ENCODE measurements around the gene TMEM238. TPM values are rescaled to one million over a fixed set of nuclear protein-coding genes. Genes with fewer than 3 reads are reported as not detected.

The TMEM238 gene
- total RNA-seq, 1 experiment from 2014 or later: not detected

DNA sequence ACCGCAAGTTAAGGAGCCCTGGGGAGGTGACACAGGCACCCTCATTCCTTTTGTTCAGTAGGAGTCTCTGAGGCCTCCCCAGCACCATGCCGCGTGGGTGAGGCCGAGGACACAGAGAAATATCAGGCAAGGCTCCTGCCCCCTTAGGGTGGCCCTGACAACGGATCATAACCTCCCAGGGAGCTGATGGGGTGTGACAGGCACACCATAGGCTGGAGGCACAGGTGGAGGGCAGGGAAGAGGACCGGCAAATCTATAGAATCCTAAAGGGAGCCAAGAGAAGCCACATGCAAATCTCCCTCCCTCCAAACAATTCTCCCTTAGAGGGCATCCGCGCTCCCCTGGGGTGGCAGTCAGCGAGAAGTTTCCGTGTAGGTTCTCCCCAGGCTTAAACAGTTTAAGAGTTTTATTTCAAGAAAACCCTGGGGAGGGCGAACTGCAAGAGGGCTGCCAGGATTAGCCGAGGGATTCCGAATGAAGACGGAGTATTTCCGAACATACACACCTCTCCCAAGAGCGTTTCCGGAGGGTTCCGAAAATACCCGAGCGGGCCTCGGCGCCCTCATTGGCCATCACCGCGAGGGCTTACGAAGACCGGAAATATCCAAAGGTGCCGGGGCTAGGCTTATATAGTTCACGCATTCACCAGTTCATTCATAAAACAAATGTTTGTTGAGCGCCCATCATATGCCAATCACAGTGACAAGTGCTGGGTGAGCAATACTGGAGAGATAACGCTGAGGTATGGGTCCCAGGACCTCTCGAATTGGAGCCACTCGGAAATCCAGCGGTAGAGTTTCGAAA lies 1.0 kb upstream of the TMEM238 start:
- in situ Hi-C loops (cut with HindIII; ENCODE audit: low sequenced_read_pairs): no loop called here
- peak; percentile 97 for DNase-seq (ENCODE audit: low spot score)

DNA sequence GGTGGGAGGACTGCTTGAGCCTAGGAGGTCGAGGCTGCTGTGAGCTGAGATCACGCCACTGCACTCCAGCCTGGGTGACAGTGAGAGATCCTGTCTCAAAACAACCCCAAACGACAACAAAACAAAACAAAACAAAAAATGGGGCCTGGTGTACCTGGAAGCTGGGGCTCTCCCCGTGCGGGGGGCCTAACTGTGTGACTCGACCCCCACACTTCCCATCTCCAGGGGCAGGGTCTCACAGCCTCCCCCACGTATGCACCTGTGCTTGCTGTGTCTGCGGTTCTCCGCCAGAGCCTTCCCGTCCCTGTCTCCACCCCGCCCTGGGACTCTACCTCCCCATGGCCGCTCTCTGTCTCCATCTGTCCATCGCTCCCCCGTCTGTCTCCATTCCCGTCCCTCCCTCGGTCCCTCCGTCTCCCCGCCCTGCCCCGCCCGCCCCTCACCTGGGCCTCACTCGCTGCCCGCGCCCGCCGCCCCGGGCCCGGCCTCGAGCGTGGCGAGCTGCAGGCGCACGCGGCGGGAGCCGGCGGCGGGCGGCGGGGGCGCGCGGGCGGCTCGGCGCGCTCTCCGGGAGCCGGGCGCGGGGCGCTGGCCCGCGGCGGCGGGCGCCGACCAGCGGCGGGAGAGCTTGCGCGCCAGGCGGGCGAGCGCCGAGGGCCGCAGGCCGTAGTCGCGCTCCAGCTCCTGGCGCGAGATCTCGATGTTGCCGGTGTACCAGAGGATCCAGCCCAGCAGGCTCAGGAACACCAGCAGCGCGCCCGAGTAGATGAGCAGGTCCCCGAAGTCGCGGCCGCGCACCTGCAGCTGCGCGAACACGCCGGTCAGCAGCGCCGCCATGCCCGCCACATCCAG lies 587 bp downstream of the TMEM238 start:
- in situ Hi-C loops (cut with HindIII; ENCODE audit: low sequenced_read_pairs): no loop called here
- DNase-seq (ENCODE audit: low spot score): peak; percentile 45

DNA sequence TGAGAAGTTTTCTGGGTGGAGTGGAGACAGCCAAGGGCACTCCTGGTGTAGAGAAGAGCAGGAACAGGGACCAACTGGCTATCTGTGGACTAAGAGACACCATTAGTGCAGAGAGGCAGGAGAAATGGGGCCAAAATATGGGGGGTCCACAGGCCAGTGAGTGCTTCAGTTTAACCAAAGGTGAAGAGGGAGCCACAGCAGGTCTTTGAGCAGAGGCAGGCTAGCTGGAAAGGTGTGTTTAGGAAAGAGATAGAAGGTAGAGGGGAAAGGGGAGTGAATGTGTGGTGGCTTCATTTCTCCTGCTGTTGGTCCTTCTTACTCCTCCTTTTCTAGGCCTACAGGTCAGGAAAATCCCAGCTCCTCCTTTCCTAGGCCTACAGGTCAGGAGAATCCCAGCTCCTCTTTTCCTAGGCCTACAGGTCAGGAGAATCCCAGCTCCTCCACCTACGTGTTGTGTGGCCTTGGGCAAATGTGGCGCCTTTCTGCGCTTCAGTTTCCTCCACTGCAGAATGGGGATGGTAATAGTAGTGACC lies 1.5 kb downstream of the TMEM238 start:
- in situ Hi-C loops (cut with HindIII; ENCODE audit: low sequenced_read_pairs): no loop called here
- DNase-seq (ENCODE audit: low spot score): no peak

DNA sequence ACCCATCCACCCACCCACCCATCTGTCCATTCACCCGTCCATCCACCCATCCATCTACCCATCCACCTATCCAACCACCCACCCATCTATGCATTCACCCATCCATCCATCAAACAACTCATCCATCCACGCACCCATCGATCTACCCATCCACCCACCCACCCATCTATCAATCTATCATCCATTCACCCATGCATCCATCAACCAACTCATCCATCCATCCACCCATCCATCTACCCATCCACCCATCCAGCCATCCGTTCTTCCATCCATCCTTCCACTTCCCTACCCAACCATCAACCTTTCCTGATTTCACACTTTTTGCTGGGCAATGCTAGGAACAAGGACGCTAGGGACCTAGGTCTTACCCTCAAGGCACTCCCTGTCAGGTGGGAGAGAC lies 2.1 kb downstream of the TMEM238 start:
- DNase-seq (ENCODE audit: low spot score): no peak
- in situ Hi-C loops (cut with HindIII; ENCODE audit: low sequenced_read_pairs): no loop called here

DNA sequence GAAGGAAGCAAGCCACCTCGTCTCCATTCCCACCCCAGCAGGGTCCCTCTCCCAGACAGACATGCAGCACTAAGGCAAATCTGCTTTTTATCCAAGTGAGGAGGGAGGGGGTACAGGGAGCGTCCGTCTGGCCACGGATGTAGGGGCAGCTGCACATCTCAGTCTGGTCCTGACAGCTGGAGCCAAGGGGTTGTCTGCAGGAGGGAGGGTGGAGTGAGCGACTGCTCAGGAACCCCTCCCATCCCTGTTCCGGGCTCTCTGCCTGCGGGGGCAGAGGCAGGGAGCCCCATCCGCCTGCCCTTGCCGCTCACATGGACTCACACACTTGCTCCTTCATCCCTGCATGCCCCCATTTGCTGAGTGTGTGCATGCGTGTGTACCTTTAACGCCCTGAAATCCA lies 4.9 kb downstream of the TMEM238 start:
- no peak for DNase-seq (ENCODE audit: low spot score)
- in situ Hi-C loops (cut with HindIII; ENCODE audit: low sequenced_read_pairs): no loop called here

DNA sequence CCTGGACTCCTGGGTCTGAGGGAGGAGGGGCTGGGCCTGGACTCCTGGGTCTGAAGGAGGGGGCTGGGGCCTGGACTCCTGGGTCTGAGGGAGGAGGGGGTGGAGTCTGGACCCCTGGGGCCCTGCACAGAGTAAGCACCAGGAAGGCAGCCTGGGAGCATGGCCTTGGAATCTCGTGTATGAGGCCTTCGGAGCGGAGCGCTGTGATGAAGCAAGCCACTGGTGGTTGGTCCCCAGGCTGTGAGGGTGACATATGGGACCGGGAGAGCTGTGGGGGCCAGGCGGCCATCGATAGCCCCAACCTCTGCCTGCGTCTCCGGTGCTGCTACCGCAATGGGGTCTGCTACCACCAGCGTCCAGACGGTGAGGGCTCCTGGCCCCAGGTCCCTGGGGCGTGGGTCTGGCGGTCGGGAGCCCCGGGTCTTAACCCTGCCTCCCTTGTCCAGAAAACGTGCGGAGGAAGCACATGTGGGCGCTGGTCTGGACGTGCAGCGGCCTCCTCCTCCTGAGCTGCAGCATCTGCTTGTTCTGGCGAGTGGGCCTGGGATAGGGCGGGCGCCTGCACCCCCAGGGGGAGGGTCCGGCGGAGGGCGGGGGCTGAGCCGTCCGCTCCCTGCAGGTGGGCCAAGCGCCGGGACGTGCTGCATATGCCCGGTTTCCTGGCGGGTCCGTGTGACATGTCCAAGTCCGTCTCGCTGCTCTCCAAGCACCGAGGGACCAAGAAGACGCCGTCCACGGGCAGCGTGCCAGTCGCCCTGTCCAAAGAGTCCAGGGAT lies 6.5 kb downstream of the TMEM238 start:
- in situ Hi-C loops (cut with HindIII; ENCODE audit: low sequenced_read_pairs): no loop called here
- no peak for DNase-seq (ENCODE audit: low spot score)

DNA sequence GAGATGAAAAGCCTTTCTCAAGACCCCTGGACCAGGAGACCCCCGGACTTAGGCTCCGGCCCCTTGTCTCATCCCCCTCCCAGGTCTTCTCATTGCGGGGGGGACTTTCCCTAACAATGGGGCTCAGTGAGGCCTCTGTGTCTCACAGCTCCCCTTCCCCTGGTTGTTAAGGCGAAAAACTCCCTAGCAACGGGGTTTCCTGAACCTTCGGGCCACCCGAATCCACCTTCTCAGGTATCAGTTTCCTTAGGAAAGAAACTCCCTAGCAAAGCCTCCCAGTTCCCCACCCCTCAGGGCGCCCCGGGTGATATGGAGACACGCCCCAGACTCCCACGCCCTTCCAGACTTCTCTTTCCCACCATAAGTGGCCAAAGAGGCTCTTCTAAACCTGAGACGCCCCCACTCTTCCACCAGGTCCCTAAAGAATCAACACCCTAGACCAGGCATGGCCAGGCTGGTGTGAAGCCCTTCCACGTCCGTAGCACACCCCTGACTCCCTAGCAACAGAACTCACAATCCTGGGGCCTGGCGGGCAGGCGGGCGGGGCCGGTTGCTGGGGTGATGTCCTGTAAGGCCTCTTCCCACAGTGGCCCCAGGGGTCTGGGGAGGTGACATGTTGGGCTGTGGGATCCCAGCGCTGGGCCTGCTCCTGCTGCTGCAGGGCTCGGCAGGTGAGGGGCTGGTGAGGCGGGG lies 7.7 kb downstream of the TMEM238 start, which contains the start of gene TMEM190:
Gene TMEM190 (plus strand): TSS at position 586 of the 693 bp plus-strand sequence. CDS start 28 bp downstream, at position 614.
- no peak for DNase-seq (ENCODE audit: low spot score)
- in situ Hi-C loops (cut with HindIII; ENCODE audit: low sequenced_read_pairs): no loop called here

DNA sequence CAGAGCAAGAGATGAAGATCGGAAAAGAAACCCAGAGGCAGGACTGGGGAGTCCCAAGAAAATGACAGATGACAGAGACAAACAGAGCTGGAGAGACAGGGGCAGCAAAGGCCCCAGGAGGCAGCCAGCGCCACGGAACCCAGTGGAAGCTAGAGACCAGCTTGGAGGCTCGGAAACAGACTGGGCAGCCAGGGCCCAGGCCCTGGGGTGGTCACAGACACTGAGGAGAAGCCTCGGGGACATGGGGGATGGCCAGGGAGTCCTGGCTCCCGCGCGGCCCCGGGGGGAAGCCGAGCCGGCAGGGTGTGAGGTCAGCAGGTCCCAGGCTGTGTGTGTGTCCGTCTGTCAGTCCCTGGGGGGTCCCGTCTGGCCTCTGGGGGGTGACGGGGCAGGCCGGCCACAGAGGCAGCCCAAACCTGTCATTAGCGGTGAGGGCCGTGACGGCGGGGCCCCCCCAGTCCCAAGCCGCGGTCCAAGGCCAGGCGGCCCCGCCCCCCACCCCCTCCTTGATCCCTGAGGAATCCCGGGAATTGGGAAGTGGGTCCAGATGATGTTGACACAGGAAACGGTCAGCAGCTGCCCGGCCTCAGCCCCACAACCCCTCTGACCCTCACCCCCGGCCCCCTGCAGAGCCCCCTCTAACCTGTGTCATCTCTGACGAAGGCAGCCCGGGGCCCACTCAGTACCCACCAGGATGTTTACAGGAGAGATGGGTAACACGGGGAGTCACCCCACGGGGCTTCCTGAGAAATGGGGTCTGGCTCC lies 9.9 kb downstream of the TMEM238 start:
- in situ Hi-C loops (cut with HindIII; ENCODE audit: low sequenced_read_pairs): no loop called here
- no peak for DNase-seq (ENCODE audit: low spot score)

DNA sequence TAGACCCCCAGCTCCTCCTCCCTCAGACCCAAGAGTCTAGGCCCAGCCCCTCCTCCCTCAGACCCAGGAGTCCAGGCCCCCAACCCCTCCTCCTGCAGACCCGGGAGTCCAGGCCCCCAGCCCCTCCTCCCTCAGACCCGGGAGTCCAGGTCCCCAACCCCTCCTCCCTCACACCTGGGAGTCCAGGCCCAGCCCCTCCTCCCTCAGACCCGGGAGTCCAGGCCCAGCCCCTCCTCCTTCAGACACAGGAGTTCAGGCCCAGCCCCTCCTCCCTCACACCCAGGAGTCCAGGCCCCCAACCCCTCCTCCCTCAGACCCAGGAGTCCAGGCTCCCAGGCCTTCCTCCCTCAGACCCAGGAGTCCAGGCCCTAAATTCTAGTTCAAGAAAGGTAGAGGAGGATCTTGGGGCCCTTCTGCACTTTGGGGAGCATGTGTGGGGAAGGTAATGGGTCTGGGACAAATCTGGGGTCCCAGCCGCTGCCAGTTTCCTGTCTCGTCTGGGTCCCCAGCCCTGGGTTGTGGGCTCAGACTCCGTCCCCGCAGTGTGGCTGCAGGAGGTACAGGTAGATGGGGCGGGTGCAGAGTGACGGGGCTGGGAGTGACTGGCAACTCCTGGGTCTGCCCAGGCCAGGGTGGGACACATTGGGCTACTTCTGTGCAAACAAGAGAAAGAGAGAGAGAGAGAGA lies 10.6 kb downstream of the TMEM238 start:
- DNase-seq (ENCODE audit: low spot score): no peak

DNA sequence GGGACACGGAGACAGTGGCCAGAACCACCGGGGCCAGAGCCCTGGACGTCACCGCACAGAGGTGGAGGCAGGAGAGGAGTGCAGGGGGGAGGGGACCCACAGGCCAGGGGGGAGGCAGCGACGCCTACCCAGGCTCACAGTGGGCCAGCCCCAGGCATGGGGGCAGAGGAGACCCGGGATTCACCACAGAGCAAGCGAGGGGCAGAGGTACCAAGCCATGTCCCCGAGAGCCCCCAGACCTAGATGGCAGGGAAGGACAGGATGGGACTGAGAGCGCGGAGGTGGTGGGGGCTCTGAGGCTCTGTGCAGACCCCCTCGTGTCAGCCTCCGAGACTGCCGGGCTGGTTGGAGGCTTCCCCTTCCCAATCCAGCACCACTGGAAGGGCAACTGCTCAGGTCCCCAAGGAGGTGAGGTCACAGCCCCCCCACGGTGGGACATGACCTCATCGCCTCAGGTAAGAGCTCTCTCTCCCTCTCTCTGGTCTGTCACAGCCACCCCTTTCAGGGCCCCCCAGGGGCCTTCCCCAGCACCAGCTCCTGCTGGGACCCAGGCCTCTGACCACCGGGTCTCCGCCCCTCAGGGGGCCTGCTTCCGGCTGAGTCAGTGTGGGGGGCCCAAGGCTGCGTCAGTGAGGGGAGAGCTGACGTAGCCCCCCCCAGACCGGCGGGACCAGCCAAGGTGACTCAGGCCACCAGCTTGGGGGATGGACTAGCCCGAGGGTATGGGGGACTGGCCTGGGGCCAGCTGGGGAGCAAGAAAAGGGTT lies 11.6 kb downstream of the TMEM238 start:
- DNase-seq (ENCODE audit: low spot score): no peak
- in situ Hi-C loops (cut with HindIII; ENCODE audit: low sequenced_read_pairs): no loop called here

More for the DNA sequence above, 10.6 kb downstream of the TMEM238 start:
- in situ Hi-C loops (cut with HindIII; ENCODE audit: low sequenced_read_pairs): no loop called here

DNA sequence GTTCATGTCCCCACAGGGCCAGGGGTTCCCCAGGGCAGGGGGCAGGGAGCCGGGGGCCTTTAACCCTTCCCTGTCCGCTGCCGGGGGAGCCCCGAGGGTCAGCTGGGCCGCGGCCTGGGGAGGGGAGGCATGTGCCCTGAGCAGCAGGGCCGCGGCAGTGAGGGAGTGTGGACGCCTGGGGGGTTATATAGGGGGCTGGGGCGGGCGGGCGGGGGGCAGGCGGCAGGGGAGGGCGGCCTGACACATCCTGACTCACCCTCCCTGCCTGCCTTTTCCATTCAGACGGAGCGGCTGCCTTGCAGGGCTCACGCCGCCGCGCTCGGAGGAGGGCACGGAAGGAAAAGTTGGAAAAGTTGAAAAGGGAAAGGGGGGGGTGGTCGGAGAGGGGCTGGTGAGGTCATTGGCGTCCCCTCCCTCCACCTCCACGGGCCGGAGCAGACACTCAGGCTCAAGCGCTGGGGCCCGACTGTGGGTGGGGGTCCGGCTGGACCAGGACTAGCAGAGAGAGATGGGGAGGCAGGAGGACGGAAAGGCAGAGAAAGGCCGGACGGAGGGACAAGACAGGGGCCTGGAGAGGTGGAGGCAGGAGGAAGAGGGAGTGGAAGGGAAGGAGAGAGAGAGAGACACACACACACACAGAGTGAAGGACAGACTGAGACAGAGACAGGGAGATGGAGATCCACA lies 13.6 kb downstream of the TMEM238 start, which contains the start of gene IL11:
Gene IL11 (minus strand): TSS at position 159 of the 684 bp plus-strand sequence. CDS start 153 bp downstream, at position 6.
- in situ Hi-C loops (cut with HindIII; ENCODE audit: low sequenced_read_pairs): no loop called here
- DNase-seq (ENCODE audit: low spot score): no peak

DNA sequence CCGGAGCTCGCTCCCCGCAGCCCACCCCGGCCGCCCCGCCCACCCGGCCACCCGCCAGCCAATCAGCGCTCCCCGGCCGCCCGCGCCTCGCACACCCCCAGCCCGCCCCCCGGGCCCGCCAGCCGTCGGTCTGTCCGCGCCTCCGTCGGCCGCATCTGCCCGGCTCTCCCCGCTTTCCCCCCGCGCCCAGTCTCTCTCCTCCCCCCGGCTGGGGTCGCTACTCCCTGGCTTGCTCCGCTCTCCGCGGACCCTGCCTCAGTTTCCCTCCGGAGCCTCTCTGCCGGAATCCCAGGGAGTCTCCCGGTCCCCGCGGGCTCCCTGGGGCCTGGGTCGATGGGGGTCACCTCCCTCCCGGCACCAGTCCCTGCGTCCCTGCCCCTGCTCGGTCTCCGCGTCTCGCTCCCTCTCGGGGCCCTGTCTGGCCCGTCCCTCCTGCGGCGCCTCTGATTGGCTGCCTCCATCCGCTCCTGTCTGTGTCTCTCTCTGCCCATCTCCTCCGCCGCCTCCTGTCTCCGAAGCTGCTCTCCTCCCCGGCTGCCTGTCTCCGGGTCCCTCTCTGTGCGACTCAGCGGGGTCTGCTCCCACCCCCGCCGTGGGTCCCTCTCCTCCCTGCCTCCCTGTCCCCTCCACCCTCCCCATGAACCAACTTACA lies 14.3 kb downstream of the TMEM238 start:
- DNase-seq (ENCODE audit: low spot score): peak; percentile 38
- in situ Hi-C loops (cut with HindIII; ENCODE audit: low sequenced_read_pairs): no loop called here

DNA sequence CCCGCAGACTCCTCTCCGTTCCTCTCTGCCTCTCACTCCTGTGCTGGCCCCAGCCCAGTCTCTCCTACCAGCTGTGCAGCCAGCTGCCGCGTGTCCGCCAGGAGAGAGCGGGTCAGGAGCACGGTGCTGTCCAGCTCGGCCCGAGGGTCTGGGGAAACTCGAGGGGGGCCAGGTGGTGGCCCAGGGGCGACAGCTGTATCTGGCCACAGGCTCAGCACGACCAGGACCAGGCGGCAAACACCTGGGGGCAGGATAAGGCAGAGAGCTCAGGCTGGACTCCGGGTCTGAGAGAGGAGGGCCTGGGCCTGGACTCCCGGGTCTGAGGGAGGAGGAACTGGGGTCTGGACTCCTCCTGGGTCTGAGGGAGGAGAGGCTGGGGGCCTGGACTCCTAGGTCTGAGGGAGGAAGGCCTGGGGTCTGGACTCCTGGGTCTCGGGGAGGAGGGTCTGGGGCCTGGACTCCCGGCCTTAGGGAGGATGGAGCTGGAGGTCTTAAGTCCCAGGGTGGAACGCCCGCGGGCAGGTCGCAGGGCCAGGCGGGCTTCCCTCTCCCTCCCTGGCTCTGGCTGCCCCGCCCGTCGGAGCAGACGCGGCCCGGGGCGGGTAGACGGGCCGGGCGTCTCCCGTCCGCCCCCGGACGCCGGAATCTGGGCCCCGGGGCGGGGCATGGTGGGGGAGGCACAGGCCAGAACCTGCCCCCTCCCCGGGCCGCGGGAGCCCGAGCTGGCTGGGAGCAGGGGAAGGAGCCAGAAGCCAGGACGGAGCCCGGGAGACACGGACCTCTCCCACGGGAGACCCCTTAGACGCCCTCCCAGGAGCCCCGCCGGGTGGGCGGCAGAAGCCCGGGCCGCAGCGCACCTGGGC lies 15.2 kb downstream of the TMEM238 start:
- in situ Hi-C loops (cut with HindIII; ENCODE audit: low sequenced_read_pairs): no loop called here
- DNase-seq (ENCODE audit: low spot score): no peak

DNA sequence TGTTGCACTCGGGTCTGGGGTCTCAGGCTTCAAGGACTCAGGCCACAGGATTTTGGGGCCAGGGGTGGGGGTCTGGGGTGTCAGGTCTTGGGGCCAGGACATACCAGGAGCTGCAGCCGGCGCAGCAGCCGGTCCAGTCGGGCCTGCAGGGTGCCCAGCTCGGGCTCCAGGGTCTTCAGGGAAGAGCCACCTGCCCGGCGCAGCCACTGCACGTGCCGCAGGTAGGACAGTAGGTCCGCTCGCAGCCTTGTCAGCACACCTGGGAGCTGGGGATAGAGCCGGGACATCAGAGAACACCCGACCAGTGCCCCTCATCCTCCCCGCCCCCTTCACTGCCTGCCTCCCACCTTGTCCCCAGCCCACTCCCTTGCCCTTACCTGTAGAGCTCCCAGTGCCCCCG lies 16.0 kb downstream of the TMEM238 start:
- DNase-seq (ENCODE audit: low spot score): no peak
- in situ Hi-C loops (cut with HindIII; ENCODE audit: low sequenced_read_pairs): no loop called here

DNA sequence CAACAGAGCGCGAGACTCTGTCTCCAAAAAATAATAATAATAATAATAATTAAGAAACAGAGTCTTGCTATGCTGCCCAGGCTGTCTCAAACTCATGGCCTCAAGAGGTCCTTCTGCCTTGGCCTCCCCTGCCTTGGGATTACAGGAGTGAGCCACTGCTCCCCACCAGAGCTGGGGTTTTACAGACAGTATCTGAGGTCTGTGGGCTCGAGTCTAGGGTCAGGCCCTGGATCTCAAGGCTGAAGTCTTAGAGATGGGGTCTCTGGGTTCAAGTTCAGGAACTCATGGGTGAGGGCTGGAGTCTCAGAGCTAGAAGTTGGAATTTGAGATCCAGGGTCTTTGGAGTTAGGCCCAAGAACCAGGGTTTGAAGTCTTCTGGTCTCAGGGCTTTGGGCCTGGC lies 17.3 kb downstream of the TMEM238 start:
- DNase-seq (ENCODE audit: low spot score): no peak
- in situ Hi-C loops (cut with HindIII; ENCODE audit: low sequenced_read_pairs): no loop called here

Data from G401 (cell line).